GM23248 (cell line): Measurements from ENCODE around the gene LGALS8.

ENCODE experiments used
- EZH2 ChIP-seq: fragments of 200-600 bp; sonication (generic); IDR thresholded peaks from 2 replicates; pipeline ENCODE4 v1.6.1; 2018; ENCODE audit warnings: antibody characterized with exemption, mild to moderate bottlenecking; ENCODE audit not compliant: insufficient read depth, poor library complexity, severe bottlenecking
- EZH2phosphoT487 ChIP-seq: fragments of 200-600 bp; sonication (generic); IDR thresholded peaks from 2 replicates; pipeline ENCODE4 v1.6.1; 2018; ENCODE audit warnings: antibody characterized with exemption, moderate library complexity, mild to moderate bottlenecking, low read depth; ENCODE audit not compliant: insufficient read depth

DNA sequence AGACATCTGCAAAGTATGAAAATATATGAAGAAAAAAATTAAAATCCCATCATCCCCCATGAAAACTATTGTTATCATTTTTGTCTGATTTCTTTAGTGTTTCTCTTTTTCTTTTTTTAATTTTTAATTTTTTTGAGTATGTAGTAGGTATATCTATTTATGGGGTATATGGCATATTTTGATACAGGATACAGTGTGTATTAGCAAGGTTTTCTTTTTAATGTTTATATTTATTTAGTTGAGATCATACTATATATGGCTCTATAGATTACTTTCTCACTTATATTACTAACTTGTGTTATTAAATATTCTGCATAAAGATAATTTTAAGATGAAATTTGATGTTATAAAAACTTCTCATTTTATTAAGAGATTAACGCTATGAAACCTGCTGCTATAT is 11.4 kb downstream of the LGALS8 start:
- no peak for TF ChIP-seq EZH2
- TF ChIP-seq EZH2phosphoT487: no peak
